Umbilical cord (tissue), 2 donors: Measurements from ENCODE around the gene PRRG4. TPM values are rescaled to one million over a fixed set of nuclear protein-coding genes. Genes with fewer than 3 reads are reported as not detected.
A peak's percentile ranks its signal among the peaks of the same experiment; 100 is the strongest.
"Not testable (repeated sequence)": the region's sequence is repeated elsewhere in the genome, so short reads cannot be mapped to it uniquely, and the experiment has no call there.

Source experiments
- DNase-seq: peaks from one replicate; pipeline ENCODE4 v3.0.0-alpha.2; 2015; ENCODE audit warnings: low spot score
- total RNA-seq: library from RNA; depleted of rRNA; stranded (reverse); fragments of >200 nt; gene quantifications from one replicate; pipeline ENCODE4 v1.2.3, GENCODE V29; 2014; ENCODE audit warnings: low replicate concordance; ENCODE audit not compliant: insufficient read depth

PRRG4 gene
- total RNA-seq, 1 donor from 2014 or later = 6.0 TPM

GRCh38 chr11:32830413-32830738 is 649 bp downstream of the PRRG4 start:
- DNase-seq = peak; percentile 44

DNA sequence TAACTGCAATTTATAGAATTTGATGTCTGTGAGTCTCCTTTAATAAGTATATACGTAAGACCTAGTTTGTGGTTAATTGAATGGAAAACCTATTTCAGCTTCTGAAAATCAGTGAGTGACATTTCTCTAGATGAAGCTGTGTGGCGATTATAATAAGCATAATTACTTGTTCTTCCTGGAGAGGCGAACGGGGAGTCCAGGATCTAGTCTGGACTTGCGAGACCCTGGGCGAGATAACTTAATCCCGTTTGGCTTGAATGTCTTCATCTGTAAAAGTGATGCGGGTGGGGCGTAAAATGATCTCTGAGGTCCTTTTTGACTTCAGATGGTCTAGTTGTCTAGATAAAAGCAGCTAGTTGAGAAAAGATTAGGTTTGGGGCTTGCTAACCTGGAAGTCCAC is 1.1 kb downstream of the PRRG4 start:
- DNase-seq = peak; percentile 32

DNA sequence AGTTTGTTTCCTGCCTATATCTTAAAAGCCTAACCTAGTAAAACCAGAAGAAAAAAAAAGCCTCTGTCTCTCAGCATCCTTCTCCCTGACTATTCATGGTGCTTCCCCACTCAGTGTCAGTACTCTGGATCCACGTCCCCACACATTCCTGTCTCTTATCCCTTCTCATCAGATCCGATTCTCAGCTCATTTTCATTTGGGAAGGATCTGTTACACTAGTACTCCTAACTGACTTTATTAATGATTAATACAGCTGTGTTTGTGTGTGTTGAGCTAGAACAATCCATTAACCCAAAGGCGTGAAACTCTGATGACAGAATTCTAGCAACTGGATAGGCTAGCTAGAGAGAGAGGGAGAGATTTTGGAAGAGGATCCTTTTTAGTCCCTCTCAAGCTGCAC is 1.5 kb downstream of the PRRG4 start:
- DNase-seq = no peak

DNA sequence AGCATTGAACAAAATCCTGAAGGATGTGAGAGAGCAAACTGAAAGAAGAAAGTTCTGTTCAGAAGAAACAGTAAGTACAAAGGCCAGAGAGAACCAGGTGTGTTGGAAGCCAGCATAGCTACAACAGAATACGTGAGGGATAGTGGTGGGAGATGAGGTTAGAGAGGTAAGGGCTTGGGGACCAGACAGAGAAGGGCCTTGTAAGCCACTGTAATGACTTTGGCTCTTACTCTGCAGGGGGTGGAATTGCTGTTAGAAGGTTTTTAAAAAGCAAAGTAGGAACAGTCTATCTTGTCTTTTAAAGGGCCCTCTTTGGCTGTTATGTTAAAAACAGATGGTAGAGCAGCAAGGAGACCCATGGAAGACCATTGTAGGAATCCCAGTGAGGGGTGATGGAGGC is 4.2 kb downstream of the PRRG4 start:
- DNase-seq = no peak

- DNase-seq = no peak
Observed at GRCh38 chr11:32836946-32837345, 7.2 kb downstream of the PRRG4 start.

DNA sequence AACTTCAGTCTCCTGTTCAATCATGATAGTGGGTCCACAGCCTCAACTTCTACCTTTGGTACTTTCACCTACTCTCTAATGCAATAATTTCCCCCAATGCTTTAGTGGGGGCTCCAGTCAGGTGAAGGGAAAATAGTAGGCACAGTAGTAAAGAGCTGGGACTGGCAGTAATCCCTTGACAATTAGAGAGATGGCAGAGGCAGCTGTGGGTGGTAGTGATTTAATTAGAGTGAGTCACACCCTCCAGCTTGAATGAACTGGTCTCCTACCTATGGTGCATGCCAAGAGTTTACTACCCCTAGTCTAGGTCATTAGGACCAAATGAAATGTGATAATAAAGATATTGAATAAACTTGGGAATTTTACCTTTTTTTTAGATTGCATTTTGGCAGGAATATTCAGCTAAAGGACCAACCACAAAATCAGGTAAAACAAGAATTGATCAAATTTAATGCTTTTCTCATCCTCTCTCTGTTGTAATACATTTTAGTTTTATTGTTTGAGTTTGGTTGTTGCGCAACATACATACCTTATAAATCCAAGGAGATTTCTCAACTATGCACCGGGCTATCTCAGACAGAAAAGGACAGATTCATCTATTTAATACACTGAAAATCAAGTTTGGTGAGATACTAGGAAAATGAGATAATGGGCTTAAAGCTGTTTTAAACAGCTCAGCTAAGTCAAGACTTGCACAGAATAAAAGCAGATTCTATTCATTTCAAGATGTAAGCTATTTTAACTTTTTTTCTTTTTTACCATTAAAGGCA is 9.0 kb downstream of the PRRG4 start:
- peak; percentile 74 for DNase-seq

DNA sequence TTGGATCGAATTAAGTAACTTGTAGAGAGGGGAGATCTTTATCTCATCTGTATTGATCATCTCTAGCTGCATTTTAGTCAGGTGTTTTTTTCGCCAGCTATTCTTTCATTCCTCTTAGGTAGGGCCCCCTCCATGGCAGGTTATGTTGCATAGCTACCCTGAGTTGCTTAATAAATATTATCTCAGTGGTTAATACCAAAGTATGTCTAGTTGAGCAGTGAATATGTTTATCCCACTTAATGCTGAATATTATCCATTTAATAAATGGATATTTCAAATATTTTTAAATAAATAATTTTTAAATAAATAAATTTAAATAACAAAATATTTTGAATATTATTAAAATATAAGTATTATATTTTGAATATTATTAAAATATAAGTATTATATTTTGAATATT is 9.6 kb downstream of the PRRG4 start:
- DNase-seq = no peak

GRCh38 chr11:32840587-32840986 is 10.9 kb downstream of the PRRG4 start:
- DNase-seq = no peak

DNA sequence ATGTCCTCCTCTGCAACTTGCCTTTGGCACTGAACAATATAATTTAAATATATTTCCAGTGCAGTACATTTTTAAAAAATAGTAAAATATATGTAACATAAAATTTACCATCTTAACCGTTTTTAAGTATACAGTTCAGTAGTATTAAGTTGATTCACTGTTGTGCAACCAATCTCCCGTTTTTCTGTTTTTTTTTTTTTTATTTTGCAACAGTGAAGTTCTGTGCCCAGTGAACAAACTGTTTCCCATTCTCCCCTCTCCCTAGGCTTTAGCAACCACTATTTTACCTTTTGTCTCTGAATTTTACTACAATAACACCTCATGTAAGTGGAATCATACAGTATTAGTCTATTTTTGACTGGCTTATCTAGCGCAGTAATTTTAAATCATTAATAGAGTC is 13.8 kb downstream of the PRRG4 start:
- no peak for DNase-seq

GRCh38 chr11:32847511-32847910 is 17.8 kb downstream of the PRRG4 start:
- peak; percentile 13 for DNase-seq

GRCh38 chr11:32849761-32850160 is 20.0 kb downstream of the PRRG4 start:
- DNase-seq = no peak

DNA sequence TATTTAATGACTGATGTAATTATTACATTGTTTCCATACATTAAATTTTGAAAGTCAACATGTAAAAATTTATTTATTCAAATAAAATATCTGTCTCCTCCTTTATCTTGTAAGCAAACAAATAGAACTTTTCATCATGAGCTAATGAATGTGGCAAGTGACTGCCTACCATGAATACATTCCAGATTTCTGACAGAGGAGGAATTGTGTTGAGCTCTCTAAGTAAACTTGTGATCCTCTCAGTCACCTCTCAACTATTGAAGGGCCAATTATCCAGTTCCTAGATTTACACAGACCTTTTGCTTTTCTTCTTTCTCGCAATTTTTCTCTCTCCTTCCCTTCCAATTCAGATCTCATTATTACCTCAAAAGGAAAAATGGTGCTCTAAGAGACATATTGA is 21.5 kb downstream of the PRRG4 start:
- no peak for DNase-seq

- DNase-seq = peak; percentile 62
Observed at GRCh38 chr11:32852207-32852606, 22.5 kb downstream of the PRRG4 start.

DNA sequence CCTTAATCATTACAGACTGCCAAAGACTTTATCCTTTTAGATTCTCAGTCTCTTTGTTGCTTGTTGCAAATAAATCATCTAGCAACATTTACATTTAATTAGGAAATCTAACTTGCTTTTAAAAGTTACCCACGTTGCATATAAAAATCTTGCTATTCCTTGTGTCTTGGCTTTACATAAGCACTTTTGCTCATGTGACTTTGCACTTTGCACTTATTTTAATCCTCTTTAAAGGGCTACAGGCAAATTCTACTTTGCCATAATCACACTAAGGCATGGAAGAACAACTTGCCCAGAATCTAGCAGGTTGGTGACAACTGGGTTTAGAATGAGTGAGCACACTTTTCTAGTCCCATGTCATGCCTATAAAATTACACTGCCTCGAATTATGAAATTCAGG is 25.9 kb downstream of the PRRG4 start:
- DNase-seq = peak; percentile 9

GRCh38 chr11:32858731-32859130 is 29.0 kb downstream of the PRRG4 start:
- DNase-seq = no peak

DNA sequence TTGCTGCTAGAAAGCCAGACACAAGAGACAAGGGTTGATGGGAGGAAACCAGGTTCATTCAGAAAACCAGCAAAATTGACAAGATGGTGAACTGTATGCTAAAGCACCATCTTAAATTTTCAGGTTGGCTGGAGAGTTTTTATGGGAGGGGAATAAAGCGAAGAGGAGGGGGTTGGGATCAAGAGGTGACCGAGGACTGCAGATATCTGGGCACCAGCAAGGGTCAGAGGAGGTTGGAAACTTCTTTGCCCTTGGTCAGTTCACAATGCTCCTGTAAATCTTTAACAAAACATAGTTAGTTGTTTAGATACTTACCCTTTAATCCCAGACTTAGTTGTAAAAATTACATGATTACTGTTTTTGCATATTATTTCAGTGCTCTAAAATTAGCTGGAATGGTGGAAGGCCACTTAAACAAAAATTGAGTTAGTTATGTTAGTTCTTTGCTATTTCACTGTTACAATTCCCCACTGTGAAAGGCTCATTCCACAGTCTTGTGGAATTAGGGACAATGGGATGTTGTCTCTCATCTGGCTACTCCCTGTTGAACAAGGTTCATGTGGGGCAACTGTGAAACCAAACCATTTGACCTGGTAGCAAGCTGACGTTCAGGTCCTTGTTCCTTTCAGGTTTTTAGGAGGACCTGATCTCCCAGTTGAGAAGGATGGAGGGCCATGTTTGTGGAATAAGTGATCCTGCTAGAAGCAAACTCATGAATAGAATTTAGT is 32.3 kb downstream of the PRRG4 start:
- DNase-seq = no peak

DNA sequence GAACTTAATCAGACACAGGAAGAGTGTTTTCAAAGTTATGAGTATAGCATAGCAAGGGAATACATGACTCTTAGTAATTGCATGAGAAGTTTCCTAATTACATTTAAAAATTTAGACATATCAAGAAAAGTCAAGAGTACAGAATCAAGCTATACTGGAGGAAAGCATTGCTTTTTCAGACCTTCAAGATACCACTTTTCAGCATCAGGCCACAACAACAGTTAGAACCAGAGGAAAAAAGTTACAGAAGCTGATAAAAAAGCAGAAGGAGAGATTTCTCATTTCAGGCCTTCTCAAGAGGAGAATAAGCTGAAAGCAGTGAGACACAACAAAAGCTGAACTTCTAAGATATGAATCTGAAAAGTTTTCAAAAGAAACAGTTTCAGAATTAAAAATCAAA is 34.8 kb downstream of the PRRG4 start:
- no peak for DNase-seq

DNA sequence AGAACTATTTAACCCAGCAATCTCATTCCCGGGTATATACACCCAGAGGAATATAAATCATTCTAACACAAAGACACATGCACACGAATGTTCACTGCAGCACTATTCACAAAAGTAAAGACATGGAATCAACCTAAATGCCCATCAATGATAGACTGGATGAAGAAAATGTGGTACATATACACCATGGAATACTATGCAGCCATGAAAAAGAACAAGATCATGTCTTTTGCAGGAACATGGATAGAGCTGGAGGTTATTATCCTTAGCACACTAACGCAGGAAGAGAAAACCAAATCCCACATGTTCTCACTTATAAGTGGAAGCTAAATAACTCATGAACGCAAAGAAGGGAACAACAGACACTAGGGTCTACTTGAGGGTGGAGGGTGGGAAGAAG is 39.0 kb downstream of the PRRG4 start:
- DNase-seq = not testable (repeated sequence)

- no peak for DNase-seq
Observed at GRCh38 chr11:32870676-32871075, 40.9 kb downstream of the PRRG4 start.

DNA sequence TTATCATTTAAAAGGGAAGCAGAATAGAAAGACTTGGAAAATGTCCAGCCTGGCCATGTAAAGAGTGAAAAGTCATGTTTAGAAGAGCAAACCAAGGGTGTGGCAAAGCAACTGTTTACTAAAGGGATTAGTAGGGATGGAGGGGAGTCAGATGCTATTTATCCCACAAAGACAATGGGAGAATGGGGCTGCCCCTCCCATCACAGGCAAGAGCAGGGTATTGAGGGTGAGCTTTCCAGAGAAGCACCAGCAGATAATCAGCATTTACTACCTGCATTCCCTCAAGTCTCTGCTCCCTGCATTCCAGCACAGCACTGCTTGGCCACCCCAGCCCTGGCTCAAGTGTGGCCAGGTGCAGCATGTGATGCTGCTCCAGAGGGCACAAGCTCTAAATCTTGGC is 44.4 kb downstream of the PRRG4 start:
- no peak for DNase-seq

DNA sequence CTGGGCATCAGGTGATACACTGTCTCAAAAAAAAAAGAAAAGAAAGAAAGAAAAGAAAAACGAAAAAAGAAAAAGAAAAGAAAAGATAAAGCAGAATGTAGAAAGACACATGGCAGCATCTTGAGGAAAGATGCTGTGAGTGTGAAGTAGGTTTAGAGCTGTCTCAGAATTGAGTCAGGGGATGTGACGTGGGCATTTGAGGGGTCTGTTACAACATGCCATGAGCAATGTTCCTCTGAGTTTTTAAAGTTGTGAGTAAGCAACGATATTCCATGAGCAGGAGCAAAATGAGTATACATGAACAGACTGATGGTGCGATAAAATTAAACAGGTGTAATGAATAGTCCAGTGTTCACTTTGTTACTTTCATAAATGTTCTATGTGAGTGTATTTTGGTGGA is 51.6 kb downstream of the PRRG4 start:
- DNase-seq = no peak

DNA sequence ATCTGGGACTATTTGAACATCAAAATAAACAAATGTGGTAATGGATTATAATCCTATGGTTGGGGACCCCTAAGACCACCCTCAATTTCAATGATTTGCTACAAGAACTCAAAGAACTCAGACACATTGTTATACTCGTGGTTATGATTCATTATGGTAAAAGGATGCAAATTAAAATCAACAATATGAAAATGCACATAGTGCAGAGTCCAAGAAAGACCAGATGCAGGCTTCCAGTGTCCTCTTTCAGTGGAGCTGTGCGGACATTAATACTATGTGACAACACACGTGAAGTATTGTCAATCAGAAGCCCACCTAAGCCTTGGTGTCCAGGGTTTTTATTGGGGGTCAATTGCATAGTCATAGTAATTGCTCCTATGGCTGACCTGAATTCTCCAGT is 53.7 kb downstream of the PRRG4 start:
- DNase-seq = no peak

DNA sequence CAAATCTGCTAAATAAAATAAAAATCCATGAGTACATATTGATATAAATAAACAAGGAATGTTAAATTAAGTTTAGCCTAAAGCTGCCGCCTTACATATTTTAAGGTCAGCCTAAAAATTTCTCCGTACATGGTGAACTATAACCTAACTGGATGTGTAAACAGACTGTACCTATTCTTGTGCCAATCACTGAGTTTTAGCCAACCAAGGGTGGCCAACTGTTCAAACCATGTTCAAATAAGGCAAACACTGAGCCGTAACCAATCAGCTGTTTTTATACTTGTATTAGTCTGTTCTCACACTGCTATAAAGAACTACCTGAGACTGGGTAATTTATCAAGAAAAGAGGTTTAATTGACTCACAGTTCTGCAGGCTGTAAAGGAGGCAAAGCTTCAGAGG is 54.3 kb downstream of the PRRG4 start:
- DNase-seq = no peak
